Osteocyte (in vitro differentiated cells): ENCODE data around the gene VDR. TPM values are rescaled to one million over a fixed set of nuclear protein-coding genes. Genes with fewer than 3 reads are reported as not detected.

ENCODE experiments used
- DNase-seq: peaks from one replicate; pipeline ENCODE4 v3.0.0; 2021; ENCODE audit warnings: mixed read lengths; ENCODE audit not compliant: unreplicated experiment; ENCODE audit errors: extremely low spot score
- H3K27ac Mint-ChIP-seq: one replicate; pipeline ENCODE4 v1.8.0; 2021; ENCODE audit warnings: mild to moderate bottlenecking, mixed read lengths; ENCODE audit not compliant: unreplicated experiment
- H3K27me3 Mint-ChIP-seq: one replicate; pipeline ENCODE4 v1.8.0; 2021; ENCODE audit warnings: mixed read lengths; ENCODE audit not compliant: unreplicated experiment
- H3K36me3 Mint-ChIP-seq: one replicate; pipeline ENCODE4 v1.8.0; 2021; ENCODE audit warnings: mixed read lengths; ENCODE audit not compliant: unreplicated experiment
- H3K4me1 Mint-ChIP-seq: one replicate; pipeline ENCODE4 v1.8.0; 2021; ENCODE audit warnings: mixed read lengths; ENCODE audit not compliant: unreplicated experiment
- H3K4me3 Mint-ChIP-seq: one replicate; pipeline ENCODE4 v1.8.0; 2021; ENCODE audit warnings: mild to moderate bottlenecking, moderate library complexity, mixed read lengths; ENCODE audit not compliant: unreplicated experiment
- H3K9me3 Mint-ChIP-seq: one replicate; pipeline ENCODE4 v1.8.0; 2021; ENCODE audit warnings: mixed read lengths; ENCODE audit not compliant: unreplicated experiment
- CTCF ChIP-seq: fragments of 200-600 bp; sonication (generic); IDR thresholded peaks from 2 replicates; pipeline ENCODE4 v1.5.0; 2021; ENCODE audit warnings: antibody characterized with exemption, mild to moderate bottlenecking, moderate library complexity
- long read RNA-seq: library from polyadenylated mRNA; unstranded; transcript quantifications from one replicate; pipeline ENCODE4 v2.0.0, GENCODE V29; 2021
- total RNA-seq: library from RNA; stranded (reverse); gene quantifications from 2 replicates; pipeline ENCODE4 v1.2.1, GENCODE V29; 2021

Gene VDR
- 1.9 and 2.7 TPM in 2 replicates for total RNA-seq
- long read RNA-seq: 0 reads

- peaks cover 26% of the 10 kb centered on the region for H3K27me3 Mint-ChIP-seq
These were observed at the start of gene VDR for GRCh38 chr12:47904713-47905709. VDR (minus strand) TSS chr12:47904994; CDS start chr12:47879113, 25,881 bp downstream.

GRCh38 chr12:47954058-47954457, 49.3 kb upstream of the VDR start:
- Mint-ChIP-seq H3K27ac (no peak overlapping the region), H3K36me3 (no peaks in the 10 kb centered on the region), H3K9me3 (no peaks in the 10 kb centered on the region), H3K4me3 (no peak overlapping the region), H3K4me1 (peaks cover 6% of the 10 kb centered on the region), H3K27me3 (peaks cover 19% of the 10 kb centered on the region)
- TF ChIP-seq CTCF: no peak
- no peak for DNase-seq

More at GRCh38 chr12:47904713-47905709, at the start of gene VDR:
- H3K36me3 Mint-ChIP-seq: no peaks in the 10 kb centered on the region
- peak within 1 kb of the TSS; percentile 65 for H3K27ac Mint-ChIP-seq
- peak within 1 kb of the TSS; percentile 76 for H3K4me3 Mint-ChIP-seq
- peak; percentile 52 for TF ChIP-seq CTCF
- DNase-seq: no peak
- no peaks in the 10 kb centered on the region for H3K9me3 Mint-ChIP-seq
- H3K4me1 Mint-ChIP-seq: peaks cover 24% of the 10 kb centered on the region

GRCh38 chr12:47950856-47951468, 46.2 kb upstream of the VDR start:
- peaks cover 29% of the 10 kb centered on the region for H3K4me1 Mint-ChIP-seq
- no peak for DNase-seq
- no peak overlapping the region for H3K27ac Mint-ChIP-seq
- no peaks in the 10 kb centered on the region for H3K36me3 Mint-ChIP-seq
- H3K4me3 Mint-ChIP-seq: no peak overlapping the region
- H3K9me3 Mint-ChIP-seq: no peaks in the 10 kb centered on the region
- H3K27me3 Mint-ChIP-seq: peaks cover 11% of the 10 kb centered on the region
- no peak for TF ChIP-seq CTCF

- H3K27ac Mint-ChIP-seq: no peak overlapping the region
These were observed 44.9 kb upstream of the VDR start for GRCh38 chr12:47949441-47950341.

More at GRCh38 chr12:47949441-47950341, 44.9 kb upstream of the VDR start:
- Mint-ChIP-seq H3K4me1 (peaks cover 33% of the 10 kb centered on the region), H3K36me3 (no peaks in the 10 kb centered on the region), H3K4me3 (no peak overlapping the region), H3K27me3 (peaks cover 4% of the 10 kb centered on the region), H3K9me3 (no peaks in the 10 kb centered on the region)
- DNase-seq: peak; percentile 91
- peak; percentile 94 for TF ChIP-seq CTCF
